H9 (cell line): ENCODE measurements around the gene MRPL20. TPM values are rescaled to one million over a fixed set of nuclear protein-coding genes. Genes with fewer than 3 reads are reported as not detected.

Experiments
- DNase-seq: peaks from one replicate; pipeline ENCODE4 v3.0.0-alpha.2; 2017
- H2AFZ ChIP-seq: one replicate; pipeline ENCODE4 v1.6.1; 2013; ENCODE audit warnings: mild to moderate bottlenecking, low read length, control low read depth, moderate library complexity
- H2AK5ac ChIP-seq: 2 replicates; pipeline ENCODE4 v1.6.1; 2013; ENCODE audit warnings: low read length, control low read depth, mixed read lengths; ENCODE audit not compliant: insufficient read length
- H2BK120ac ChIP-seq: one replicate; pipeline ENCODE4 v1.6.1; 2013; ENCODE audit warnings: low read depth, mild to moderate bottlenecking, low read length, control low read depth, inconsistent platforms; ENCODE audit not compliant: poor library complexity, severe bottlenecking
- H2BK12ac ChIP-seq: 2 replicates; pipeline ENCODE4 v1.6.1; 2013; ENCODE audit warnings: low read length, control low read depth, mixed read lengths, low read depth; ENCODE audit not compliant: insufficient read length
- H2BK15ac ChIP-seq: 2 replicates; pipeline ENCODE4 v1.6.1; 2013; ENCODE audit warnings: low read depth, low read length, control low read depth
- H2BK20ac ChIP-seq: one replicate; pipeline ENCODE4 v1.6.1; 2013; ENCODE audit warnings: low read depth, mild to moderate bottlenecking, low read length, control low read depth, inconsistent platforms; ENCODE audit not compliant: poor library complexity, severe bottlenecking
- H2BK5ac ChIP-seq: 2 replicates; pipeline ENCODE4 v1.6.1; 2013; ENCODE audit warnings: low read length, control low read depth, mixed read lengths; ENCODE audit not compliant: insufficient read length
- H3K14ac ChIP-seq: 2 replicates; pipeline ENCODE4 v1.6.1; 2013; ENCODE audit warnings: low read length, control low read depth; ENCODE audit not compliant: insufficient read depth
- H3K18ac ChIP-seq: 2 replicates; pipeline ENCODE4 v1.6.1; 2013; ENCODE audit warnings: low read depth, mild to moderate bottlenecking, mixed read lengths, low read length, control low read depth; ENCODE audit not compliant: insufficient read length
- H3K23ac ChIP-seq: 2 replicates; pipeline ENCODE4 v1.6.1; 2013; ENCODE audit warnings: low read length, control low read depth, mixed read lengths, low read depth; ENCODE audit not compliant: insufficient read length
- H3K23me2 ChIP-seq: 2 replicates; pipeline ENCODE4 v1.6.1; 2013; ENCODE audit warnings: low read depth, mild to moderate bottlenecking, mixed read lengths, low read length, control low read depth; ENCODE audit not compliant: insufficient read length, poor library complexity, severe bottlenecking
- H3K27ac ChIP-seq: 2 replicates; pipeline ENCODE4 v1.5.1; 2013; ENCODE audit warnings: low read length, control low read depth, mixed read lengths, low read depth; ENCODE audit not compliant: insufficient read length
- H3K27me3 ChIP-seq: 2 replicates; pipeline ENCODE4 v1.6.1; 2013; ENCODE audit warnings: low read length, control low read depth, inconsistent platforms; ENCODE audit not compliant: insufficient read depth
- H3K4ac ChIP-seq: 2 replicates; pipeline ENCODE4 v1.6.1; 2013; ENCODE audit warnings: low read depth, mild to moderate bottlenecking, control low read depth, inconsistent platforms, low read length, moderate library complexity
- H3K4me1 ChIP-seq: 2 replicates; pipeline ENCODE4 v1.6.1; 2013; ENCODE audit warnings: low read length, control low read depth, inconsistent platforms; ENCODE audit not compliant: insufficient read depth
- H3K4me2 ChIP-seq: 2 replicates; pipeline ENCODE4 v1.6.1; 2013; ENCODE audit warnings: low read length, control low read depth, mixed read lengths; ENCODE audit not compliant: insufficient read length, insufficient read depth
- H3K56ac ChIP-seq: 2 replicates; pipeline ENCODE4 v1.6.1; 2013; ENCODE audit warnings: low read depth, mild to moderate bottlenecking, mixed read lengths, low read length, control low read depth; ENCODE audit not compliant: insufficient read length
- H3K79me1 ChIP-seq: 2 replicates; pipeline ENCODE4 v1.6.1; 2013; ENCODE audit warnings: low read depth, mild to moderate bottlenecking, moderate library complexity, low read length, control low read depth, inconsistent platforms; ENCODE audit not compliant: insufficient read depth, poor library complexity, severe bottlenecking
- H3K79me2 ChIP-seq: 2 replicates; pipeline ENCODE4 v1.6.1; 2013; ENCODE audit warnings: low read length, control low read depth, inconsistent platforms; ENCODE audit not compliant: insufficient read depth
- H3K9ac ChIP-seq: 2 replicates; pipeline ENCODE4 v1.6.1; 2013; ENCODE audit warnings: low read length, control low read depth, mixed read lengths; ENCODE audit not compliant: insufficient read length; ENCODE audit errors: extremely low read depth
- H3K9me3 ChIP-seq: one replicate; pipeline ENCODE4 v1.6.1; 2013; ENCODE audit warnings: low read depth, low read length, inconsistent platforms; ENCODE audit not compliant: control insufficient read depth
- H3T11ph ChIP-seq: one replicate; pipeline ENCODE4 v1.6.1; 2013; ENCODE audit warnings: mild to moderate bottlenecking, low read length, control low read depth, inconsistent platforms
- H4K20me1 ChIP-seq: one replicate; pipeline ENCODE4 v1.6.1; 2013; ENCODE audit not compliant: control insufficient read depth, insufficient read length, insufficient read depth
- H4K5ac ChIP-seq: 2 replicates; pipeline ENCODE4 v1.6.1; 2013; ENCODE audit warnings: low read depth, mild to moderate bottlenecking, mixed read lengths, low read length, control low read depth; ENCODE audit not compliant: insufficient read length
- H4K8ac ChIP-seq: replicated peaks from 2 replicates; pipeline ENCODE4 v1.6.1; 2013; ENCODE audit warnings: low read length, control low read depth, mixed read lengths, low read depth; ENCODE audit not compliant: insufficient read length
- H4K91ac ChIP-seq: 2 replicates; pipeline ENCODE4 v1.6.1; 2013; ENCODE audit warnings: low read depth, mild to moderate bottlenecking, moderate library complexity, mixed read lengths, low read length, control low read depth; ENCODE audit not compliant: insufficient read length
- H3K27ac Mint-ChIP-seq, 3 experiments: 2 replicates in 2 of 3; 3 replicates in 1 of 3; pipeline ENCODE4 v1.8.0; 2020 to 2021; ENCODE audit warnings: mixed read lengths in 3 of 3, mild to moderate bottlenecking in 1 of 3, moderate library complexity in 1 of 3
- H3K27me3 Mint-ChIP-seq: 2 replicates; pipeline ENCODE4 v1.8.0; 2021; ENCODE audit warnings: low read depth, mild to moderate bottlenecking, moderate library complexity, mixed read lengths
- H3K36me3 Mint-ChIP-seq, 3 experiments: 2 replicates in 2 of 3; 3 replicates in 1 of 3; pipeline ENCODE4 v1.8.0; 2020 to 2021; ENCODE audit warnings: low read depth in 3 of 3, mixed read lengths in 3 of 3; ENCODE audit not compliant: insufficient read depth in 1 of 3
- H3K4me1 Mint-ChIP-seq, 2 experiments: 2 replicates each; pipeline ENCODE4 v1.8.0; 2020; ENCODE audit warnings: mixed read lengths in 2 of 2
- H3K4me3 Mint-ChIP-seq, 2 experiments: 2 replicates in 1 of 2; 3 replicates in 1 of 2; pipeline ENCODE4 v1.8.0; 2020 to 2021; ENCODE audit warnings: mild to moderate bottlenecking in 2 of 2, mixed read lengths in 2 of 2, moderate library complexity in 1 of 2
- H3K9me3 Mint-ChIP-seq, 2 experiments: 2 replicates in 1 of 2; 3 replicates in 1 of 2; pipeline ENCODE4 v1.8.0; 2020; ENCODE audit warnings: mild to moderate bottlenecking in 2 of 2, mixed read lengths in 2 of 2, moderate library complexity in 1 of 2
- WGBS: extraction: QIAGEN DNeasy Blood & Tissue Kit; methylation state at CpG from one replicate; pipeline ENCODE4 v1.1.7; 2013; ENCODE audit warnings: missing lambda C conversion rate, low lambda C conversion rate, mixed read lengths; ENCODE audit not compliant: insufficient read length; ENCODE audit errors: extremely low coverage; 5-methylcytosine and 5-hydroxymethylcytosine counted together
- total RNA-seq: library from RNA; stranded (reverse); gene quantifications from 2 replicates; pipeline ENCODE4 v1.2.1, GENCODE V29; 2021
- TF ChIP-seq, protein P1 (sequence below): fragments of 200-600 bp; sonication (generic); conservative IDR thresholded peaks from 3 replicates; pipeline ENCODE4 v1.8.0; 2021; ENCODE audit warnings: antibody characterized with exemption, mild to moderate bottlenecking

MRPL20 gene
- total RNA-seq, 1 experiment from 2014 or later: 162 TPM

DNA sequence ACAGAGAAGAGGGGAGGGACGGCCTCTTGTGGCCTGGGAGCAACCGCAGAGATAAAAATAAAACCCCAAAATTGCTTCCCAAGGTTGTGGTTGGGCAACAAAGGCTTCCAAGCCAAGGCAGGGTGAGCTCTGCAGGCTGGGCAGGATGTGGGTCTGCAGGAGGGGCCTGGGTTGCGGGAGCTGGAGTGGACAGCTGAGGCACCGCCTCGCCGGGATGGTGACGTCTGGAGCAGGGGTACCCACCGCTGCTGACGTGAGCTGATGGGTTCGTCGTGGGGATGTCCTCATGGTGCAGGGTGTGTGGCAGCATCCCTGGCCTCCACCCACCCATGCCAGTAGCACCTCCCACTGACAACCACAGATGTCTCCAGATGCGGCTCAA is 35.7 kb downstream of the MRPL20 start:
- H3K4me1 ChIP-seq: no peaks in the 10 kb centered on the region; the same call in 1 of the 2 replicates
- Mint-ChIP-seq H3K9me3 (no peaks in the 10 kb centered on the region; a peak in 1 of 5 replicates), H3K4me3 (no peak overlapping the region), H3K36me3 (peaks cover 6 to 20% (median 12%) of the 10 kb centered on the region in 3 experiments), H3K4me1 (peaks cover 3 to 8% of the 10 kb centered on the region in 2 experiments), H3K27me3 (peaks cover 5% of the 10 kb centered on the region; the same call in 1 of the 2 replicates), H3K27ac (no peak overlapping the region)
- H3K9me3 ChIP-seq: peaks cover 13% of the 10 kb centered on the region
- H3K56ac ChIP-seq: no peak overlapping the region
- no peak overlapping the region for H3K14ac ChIP-seq
- H3T11ph ChIP-seq: no peak overlapping the region
- no peak overlapping the region for H2BK20ac ChIP-seq
- H4K91ac ChIP-seq: no peak overlapping the region
- H3K23me2 ChIP-seq: peaks cover 10% of the 10 kb centered on the region
- no peak overlapping the region for H4K5ac ChIP-seq
- no peak overlapping the region for H3K4me2 ChIP-seq
- H3K4ac ChIP-seq: no peak overlapping the region; the same call in 1 of the 2 replicates
- no peak overlapping the region for H2BK5ac ChIP-seq
- peak overlapping the region; percentile 25 for H3K18ac ChIP-seq
- no peak overlapping the region for H2AFZ ChIP-seq
- H4K8ac ChIP-seq: no peak overlapping the region
- no peaks in the 10 kb centered on the region for H4K20me1 ChIP-seq
- no peak overlapping the region for H3K23ac ChIP-seq
- H3K27me3 ChIP-seq: no peaks in the 10 kb centered on the region
- no CpG with 5 or more reads among the region's 12 CpGs for WGBS
- no peak overlapping the region for H2AK5ac ChIP-seq
- peaks cover 13% of the 10 kb centered on the region for H3K79me1 ChIP-seq
- no peak for DNase-seq
- TF ChIP-seq, protein P1, sequence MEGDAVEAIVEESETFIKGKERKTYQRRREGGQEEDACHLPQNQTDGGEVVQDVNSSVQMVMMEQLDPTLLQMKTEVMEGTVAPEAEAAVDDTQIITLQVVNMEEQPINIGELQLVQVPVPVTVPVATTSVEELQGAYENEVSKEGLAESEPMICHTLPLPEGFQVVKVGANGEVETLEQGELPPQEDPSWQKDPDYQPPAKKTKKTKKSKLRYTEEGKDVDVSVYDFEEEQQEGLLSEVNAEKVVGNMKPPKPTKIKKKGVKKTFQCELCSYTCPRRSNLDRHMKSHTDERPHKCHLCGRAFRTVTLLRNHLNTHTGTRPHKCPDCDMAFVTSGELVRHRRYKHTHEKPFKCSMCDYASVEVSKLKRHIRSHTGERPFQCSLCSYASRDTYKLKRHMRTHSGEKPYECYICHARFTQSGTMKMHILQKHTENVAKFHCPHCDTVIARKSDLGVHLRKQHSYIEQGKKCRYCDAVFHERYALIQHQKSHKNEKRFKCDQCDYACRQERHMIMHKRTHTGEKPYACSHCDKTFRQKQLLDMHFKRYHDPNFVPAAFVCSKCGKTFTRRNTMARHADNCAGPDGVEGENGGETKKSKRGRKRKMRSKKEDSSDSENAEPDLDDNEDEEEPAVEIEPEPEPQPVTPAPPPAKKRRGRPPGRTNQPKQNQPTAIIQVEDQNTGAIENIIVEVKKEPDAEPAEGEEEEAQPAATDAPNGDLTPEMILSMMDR: no peak
- peaks cover 4% of the 10 kb centered on the region; the same call in 1 of the 2 replicates for H3K79me2 ChIP-seq
- H2BK15ac ChIP-seq: no peak overlapping the region
- no peak overlapping the region for H3K9ac ChIP-seq
- no peak overlapping the region for H2BK12ac ChIP-seq
- H2BK120ac ChIP-seq: no peak overlapping the region
- H3K27ac ChIP-seq: no peak overlapping the region
